GM21381 (cell line): ENCODE data around the gene AGXT.

Experiments used
- ATAC-seq: cut with Tn5 transposase; IDR thresholded peaks from one replicate; pipeline ENCODE4 v1.9.1; 2021; ENCODE audit warnings: mild to moderate bottlenecking, moderate library complexity; ENCODE audit not compliant: unreplicated experiment

The AGXT gene

GRCh38 chr2:240896871-240897692 is 28.5 kb downstream of the AGXT start:
- no peak for ATAC-seq

DNA sequence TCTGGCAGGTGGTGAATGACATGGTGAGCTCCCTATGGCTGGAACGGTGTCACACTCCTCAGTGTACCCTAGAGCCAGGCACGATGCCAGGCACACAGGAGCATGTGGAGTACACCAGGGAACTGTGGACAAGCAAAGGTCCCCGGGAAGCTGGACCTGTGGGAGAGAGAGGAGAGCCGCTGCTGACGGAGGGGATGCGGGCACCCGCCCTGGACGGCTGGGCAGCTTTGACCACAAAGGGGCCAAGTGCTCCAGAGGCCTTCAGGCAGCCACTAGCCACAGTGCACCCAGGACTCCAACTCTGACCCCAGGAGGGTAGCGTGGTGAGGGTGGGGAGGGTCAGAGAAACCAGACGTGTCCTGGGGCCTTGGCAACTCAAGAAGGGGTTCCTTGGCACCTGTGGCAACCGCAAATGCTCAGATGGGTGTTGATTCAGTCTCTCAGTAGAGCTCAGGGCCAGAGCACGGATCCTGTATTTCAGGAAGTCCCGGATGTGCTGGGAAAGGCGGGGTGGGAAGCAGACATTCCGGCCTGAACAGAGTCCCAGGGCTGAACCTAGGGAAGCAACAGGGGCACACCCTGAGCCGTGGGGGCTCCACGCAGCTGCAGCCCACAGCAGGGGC is 29.6 kb downstream of the AGXT start:
- no peak for ATAC-seq

DNA sequence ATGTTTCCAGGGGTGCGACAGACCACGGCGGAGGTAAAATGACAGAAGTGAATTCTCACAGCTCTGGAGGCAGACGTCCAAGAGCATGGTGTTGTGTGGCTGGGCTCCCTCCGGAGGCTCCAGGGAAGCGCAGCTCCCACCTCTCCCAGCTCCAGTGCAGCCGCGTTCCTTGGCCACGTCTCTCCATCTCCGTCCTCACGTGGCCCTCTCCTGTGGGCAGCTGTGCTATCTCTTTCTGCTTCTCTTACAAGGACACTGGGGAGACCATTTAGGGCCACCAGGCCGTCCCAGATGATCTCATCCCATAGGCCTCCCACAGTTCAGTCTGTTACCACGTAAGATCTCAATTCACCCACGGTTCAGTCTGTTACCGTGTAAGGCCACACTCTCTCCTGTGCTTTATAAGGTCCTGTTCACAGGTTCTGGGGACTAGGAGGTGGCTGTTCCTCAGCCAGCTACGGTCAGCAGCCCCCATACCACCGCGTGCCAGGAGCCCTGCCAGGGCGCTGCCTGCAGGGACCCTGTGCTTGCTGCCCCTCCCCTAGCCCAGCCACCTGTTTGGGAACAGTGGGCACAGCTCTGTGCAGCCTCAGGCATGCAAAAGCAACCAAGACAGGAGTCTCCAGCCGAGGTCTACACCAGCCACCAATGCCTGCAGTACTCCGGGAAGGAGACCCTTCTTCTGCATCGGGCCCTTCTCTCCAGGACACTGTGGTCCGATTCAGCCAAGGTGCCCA is 30.3 kb downstream of the AGXT start:
- no peak for ATAC-seq

DNA sequence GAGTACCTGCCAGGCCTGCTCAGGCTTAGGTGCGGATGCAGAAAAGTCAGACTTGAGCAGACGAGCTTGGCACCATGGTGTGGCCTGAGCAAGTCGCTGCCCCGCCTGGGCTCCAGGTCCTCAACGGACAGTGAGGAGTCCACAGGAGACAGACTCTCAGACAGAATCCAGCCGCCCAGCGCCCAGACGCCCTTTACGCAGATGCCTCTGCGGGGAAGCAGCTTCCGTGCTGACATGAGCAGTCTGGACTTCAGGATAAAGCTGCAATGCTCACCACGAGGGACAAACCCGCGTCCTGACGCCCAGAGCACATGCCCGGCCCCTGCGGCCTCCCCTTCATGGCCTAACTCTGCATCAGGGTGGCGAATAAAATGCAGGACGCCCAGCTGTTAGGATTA is 30.8 kb downstream of the AGXT start:
- ATAC-seq: no peak

DNA sequence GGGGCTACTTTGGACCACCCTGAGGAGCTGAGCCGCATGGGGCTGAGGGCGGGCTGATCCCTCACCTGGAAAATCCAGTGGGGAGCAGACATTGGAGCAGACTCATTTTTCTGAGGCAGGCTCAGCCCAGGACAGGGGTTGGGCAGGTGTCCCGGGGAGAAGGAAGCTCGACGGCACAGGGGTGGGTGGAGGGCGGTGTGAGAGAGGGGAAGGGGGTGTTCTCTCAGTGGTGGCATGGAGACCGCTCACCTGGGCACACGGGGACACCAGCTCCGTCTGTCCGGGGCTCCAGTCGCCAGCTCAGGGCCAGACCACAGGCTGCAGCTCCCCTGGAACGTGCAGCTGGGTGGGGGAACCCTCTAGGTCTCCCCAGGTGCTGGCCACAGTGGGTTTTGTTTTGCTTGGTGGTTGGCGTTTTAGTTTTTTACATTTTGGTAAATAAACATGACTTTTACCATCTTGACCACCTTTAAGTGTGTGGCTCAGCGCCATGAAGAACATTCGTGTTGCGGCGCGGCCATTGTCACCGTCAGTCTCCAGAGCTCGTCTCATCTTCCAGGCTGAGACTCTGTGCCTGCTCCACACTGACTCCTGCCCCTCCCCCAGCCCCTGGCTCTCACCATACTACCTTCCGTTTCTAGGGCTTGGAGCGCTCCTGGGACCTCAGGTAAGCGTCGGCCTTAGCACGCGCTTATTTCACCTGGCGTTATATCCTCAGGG is 31.7 kb downstream of the AGXT start:
- no peak for ATAC-seq

DNA sequence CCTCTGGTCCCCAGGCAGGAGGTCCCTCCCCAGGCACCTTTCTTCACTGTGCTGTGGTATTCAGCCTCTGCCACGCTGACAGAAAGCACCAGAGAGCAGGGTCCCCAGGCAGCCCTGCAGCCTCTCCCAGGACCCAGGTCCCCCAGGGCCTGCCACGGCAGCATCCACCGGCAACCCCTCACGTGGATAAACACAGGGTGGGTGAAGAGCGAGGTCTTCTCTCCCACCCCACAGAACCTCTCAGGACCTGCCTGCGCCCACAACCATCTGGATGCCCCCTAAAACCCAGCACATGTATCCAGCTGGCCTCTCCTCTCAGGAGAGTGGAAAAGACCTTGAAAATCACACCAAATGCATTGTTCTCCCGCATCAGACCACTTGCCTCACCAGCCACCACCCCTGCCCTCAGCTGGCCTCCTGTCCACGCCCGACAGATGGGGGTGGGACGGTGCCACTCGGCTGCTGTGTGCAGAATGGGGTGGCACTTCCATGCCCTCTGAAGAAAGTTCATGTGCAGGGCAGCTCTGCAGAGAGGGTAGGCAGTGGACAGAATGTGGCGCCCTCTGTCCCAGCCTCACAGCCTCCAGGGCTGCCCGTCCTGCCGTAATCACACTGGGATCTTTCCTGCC is 33.5 kb downstream of the AGXT start:
- no peak for ATAC-seq

DNA sequence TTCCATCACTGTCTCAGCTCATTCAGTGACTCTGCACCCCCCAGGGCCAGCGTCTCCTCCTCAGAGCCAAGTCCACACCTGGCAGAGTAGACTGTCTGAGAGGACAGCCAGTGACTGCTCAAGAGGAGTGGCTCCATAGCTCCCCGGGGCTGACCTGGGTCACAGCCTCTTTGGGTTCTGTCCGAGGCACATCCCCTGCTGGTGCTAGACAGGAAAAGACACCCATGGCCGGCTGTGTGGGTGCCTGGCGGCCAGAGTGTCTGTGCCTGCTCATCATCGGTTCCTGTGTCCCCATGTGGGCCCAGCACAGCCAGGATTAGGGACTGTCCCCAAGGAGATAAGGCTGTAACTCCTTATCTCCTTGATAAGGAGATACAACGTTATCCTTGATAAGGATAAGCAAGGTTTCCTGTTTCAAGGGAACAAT is 34.0 kb downstream of the AGXT start:
- no peak for ATAC-seq

DNA sequence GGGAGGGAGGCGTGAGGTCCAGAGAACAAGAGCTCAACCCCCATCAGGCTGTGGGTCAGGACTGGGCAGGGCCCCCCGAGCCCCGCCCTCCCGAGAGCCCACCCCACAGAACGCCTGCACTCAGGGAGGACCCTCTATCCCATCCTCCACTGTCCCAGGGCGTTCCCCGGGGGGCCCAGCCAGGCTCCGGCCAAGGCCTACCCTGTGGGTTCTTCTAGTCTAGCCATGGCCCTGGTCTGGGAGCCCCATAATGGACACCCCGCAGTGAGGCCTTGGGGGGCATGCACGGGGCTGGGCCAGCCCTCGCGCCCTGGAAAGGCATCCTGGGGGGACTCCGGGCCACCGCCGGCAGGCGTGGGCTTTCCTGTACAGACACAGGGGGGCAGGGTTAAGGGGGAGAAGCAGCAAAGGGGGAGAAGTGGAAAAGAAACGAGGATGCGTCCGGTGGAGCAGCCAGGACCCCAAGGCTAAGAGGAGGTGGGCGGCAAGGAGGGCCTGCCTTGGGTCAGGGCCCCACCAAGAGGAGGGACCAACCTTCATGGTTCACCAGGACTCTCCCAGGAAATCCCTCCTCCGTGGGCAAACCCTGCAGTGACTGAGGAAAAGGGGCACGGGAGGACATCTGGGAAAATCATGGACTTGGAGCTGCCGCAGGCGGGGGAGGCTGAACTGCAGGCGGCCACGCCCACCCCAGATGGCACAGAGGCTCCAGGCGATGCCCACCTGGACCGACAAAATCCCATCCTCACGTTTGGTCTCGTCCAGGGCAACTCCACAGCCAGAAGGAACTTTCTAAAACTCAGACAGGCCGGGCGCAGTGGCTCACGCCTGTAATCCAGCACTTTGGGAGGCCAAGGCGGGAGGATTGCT is 34.8 kb downstream of the AGXT start:
- ATAC-seq: no peak

DNA sequence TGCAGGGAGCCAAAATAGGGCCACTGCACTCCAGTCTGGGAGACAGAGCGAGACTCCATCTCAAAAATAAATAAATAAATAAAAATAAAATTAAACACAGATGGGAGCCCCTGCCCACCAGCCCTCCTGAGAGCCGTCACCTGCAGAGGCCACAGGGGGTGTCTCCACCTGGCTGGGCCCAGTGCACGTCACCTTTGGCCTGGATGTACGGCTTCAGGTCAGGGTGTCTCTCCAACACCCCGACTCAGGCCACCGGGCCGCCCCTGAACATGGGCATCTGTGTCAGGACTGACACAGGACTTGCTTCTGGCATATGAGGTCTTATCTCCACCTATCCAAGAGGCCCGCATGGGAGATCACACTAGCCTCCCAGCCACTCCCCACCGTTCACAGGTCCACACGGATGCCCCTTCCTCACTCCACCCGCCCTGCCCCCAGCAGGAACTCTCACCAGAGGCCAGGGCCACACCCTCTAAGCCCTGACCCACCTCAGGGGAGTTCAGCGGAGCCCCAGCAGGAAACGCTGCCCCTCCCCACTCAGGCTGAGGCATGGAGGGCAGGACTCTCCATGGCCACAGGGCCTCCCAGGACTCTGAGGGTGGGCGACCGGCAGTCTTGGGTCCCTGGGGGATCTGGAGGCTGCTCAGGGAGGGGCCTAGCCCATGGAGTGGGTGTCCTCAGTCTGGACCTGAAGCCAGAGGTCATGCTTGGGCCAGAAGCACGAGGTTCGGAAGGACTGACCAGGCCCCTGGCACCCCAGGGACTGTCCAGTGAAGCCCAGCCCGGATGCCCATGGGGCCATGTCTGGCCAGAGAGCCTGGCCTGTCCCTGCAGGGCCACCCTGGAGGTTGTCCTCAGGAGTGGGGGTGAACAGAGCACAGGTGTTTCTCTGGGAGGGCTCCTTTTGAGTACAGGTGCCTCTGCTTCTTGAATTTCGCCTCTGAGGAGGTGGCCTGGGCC is 35.9 kb downstream of the AGXT start:
- no peak for ATAC-seq

DNA sequence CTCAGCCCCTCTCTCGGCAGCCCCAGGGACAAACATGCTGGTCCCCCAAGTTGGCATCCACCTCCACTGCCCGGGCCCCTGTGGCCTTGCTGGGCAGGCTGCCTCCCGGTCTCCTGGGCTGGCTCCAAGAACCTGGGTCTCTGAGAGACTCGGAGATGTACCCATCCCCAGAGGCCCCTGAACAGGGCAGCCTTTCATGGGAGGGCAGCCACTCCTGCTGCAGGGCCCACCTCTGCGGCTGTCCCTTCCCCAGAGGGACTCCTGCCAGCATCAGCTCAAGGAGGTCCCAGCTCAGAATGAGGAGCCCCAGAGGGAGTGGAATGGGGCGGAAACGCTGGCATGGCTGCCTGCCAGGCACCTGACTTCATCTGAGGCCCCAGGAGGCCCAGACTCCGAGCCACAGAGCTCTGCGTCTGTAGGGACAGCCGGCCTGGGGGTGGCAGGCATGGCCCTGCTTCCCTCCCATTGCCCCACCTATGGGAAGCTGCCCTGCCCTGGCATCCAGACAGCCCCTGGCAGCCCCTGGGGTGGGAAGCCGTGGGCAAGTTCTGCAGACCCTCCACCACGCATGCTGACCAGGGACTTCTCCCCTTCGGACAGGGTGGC is 36.7 kb downstream of the AGXT start:
- no peak for ATAC-seq

DNA sequence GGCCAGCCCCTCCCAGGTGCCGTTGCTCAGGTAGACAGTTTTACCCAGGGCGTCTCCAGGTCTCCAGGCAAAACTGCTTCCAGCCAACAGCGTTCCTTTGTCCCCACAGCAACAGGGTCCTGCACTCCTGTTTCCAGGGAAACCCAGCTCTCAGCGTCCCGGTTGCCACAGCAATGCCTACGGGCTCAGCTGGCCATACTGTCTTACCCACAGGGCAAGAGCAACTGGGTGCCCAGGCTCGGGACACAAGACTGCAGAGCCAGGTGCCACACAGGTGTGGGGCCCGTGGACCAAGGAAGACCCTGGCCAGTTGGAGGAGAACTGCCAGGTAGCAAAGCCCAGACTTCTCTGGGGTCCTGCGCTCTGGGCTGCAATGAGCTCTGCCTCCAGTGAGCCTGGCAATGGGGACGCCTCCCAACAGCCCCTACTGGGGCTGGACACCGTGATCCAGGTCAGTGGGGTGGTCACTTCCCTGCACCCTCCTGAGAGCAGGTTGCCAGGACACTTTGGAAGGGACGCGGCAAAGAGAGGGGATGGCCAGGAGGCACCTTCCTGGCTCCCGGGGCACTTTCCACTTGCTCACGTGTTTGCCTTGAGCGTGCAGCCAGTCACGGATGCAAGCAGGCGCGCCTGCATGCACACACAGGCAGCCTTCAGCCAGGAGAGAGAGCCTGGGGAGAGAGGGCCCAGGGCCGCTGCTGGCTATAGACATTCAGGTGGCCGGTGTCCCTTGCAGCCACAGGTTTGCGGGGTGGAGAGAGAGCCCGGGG is 37.7 kb downstream of the AGXT start, which contains the start of gene CROCC2:
Gene CROCC2 (plus strand): TSS at position 196 of the 770 bp plus-strand sequence. CDS start 178 bp downstream, at position 374.
- ATAC-seq: no peak

GRCh38 chr2:240906911-240907590 is 38.4 kb downstream of the AGXT start:
- ATAC-seq: no peak

DNA sequence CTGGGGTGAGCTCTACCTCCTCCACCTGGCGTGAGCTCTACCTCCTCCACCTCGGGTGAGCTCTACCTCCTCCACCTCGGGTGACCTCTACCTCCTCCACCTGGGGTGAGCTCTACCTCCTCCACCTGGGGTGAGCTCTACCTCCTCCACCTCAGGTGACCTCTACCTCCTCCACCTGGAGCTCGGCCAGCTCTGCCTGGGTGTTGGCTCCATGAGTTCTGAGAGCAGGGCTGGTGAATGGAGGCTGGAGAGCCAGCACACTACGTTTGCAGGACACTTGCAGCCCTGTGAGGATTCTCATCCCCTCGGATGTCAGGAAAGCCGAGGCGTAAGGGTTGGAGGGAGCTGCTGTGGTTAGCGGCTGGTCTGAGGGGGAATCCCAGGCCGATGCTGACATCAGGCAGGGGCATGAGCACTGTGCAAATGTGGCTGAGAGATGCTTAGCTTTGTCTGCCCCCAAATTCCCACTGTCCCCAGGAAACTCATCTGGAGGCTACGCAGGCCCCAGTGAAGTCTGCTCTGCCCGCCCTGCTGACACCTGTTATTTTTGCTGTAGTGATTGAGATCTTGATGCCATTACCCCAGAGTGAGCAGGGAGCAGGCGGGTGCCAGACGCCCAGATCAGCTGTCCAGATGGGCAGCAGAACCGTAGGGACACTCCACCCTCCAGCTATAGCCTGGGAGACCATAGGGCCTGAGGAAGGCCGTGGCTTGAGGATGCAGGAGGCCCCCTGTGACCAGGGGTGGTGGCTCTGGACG is 40.8 kb downstream of the AGXT start:
- ATAC-seq: no peak

GRCh38 chr2:240911641-240912265 is 43.1 kb downstream of the AGXT start:
- ATAC-seq: no peak
